ENCODE measurements around the gene PBX3.
"Not testable (repeated sequence)": the region's sequence is repeated elsewhere in the genome, so short reads cannot be mapped to it uniquely, and the experiment has no call there.

PBX3 gene

GRCh38 chr9:125767349-125767748 is 20.2 kb downstream of the PBX3 start:
- peak; percentile 59 for DNase-seq (ENCODE audit: low read depth)
- no peak for TF ChIP-seq CTCF (IDR thresholded peaks at IDR 0.05; ENCODE audit: insufficient read depth, low read depth, low read length, missing control alignments)
- no peak overlapping the region for H3K4me3 ChIP-seq (ENCODE audit: low read depth, low read length)

- no peak for TF ChIP-seq CTCF (IDR thresholded peaks at IDR 0.05; ENCODE audit: insufficient read depth, low read depth, low read length, missing control alignments)
- no peak for DNase-seq (ENCODE audit: low read depth)
- no peak overlapping the region for H3K4me3 ChIP-seq (ENCODE audit: low read depth, low read length)
Observed at GRCh38 chr9:125768803-125769202, 21.6 kb downstream of the PBX3 start.

- no peak for DNase-seq (ENCODE audit: low read depth)
- no peak for TF ChIP-seq CTCF (IDR thresholded peaks at IDR 0.05; ENCODE audit: insufficient read depth, low read depth, low read length, missing control alignments)
- H3K4me3 ChIP-seq (ENCODE audit: low read depth, low read length), result no peak overlapping the region
Observed at GRCh38 chr9:125771037-125771436, 23.9 kb downstream of the PBX3 start.

- no peak overlapping the region for H3K4me3 ChIP-seq (ENCODE audit: low read depth, low read length)
- DNase-seq (ENCODE audit: low read depth), result no peak
- TF ChIP-seq CTCF (IDR thresholded peaks at IDR 0.05; ENCODE audit: insufficient read depth, low read depth, low read length, missing control alignments), result no peak
Observed at GRCh38 chr9:125772740-125773139, 25.6 kb downstream of the PBX3 start.

GRCh38 chr9:125774106-125774505 is 26.9 kb downstream of the PBX3 start:
- no peak for TF ChIP-seq CTCF (IDR thresholded peaks at IDR 0.05; ENCODE audit: insufficient read depth, low read depth, low read length, missing control alignments)
- DNase-seq (ENCODE audit: low read depth), result no peak
- H3K4me3 ChIP-seq (ENCODE audit: low read depth, low read length), result no peak overlapping the region

GRCh38 chr9:125776789-125777188 is 29.6 kb downstream of the PBX3 start:
- not testable (repeated sequence) for DNase-seq (ENCODE audit: low read depth); H3K4me3 ChIP-seq (ENCODE audit: low read depth, low read length)

- DNase-seq (ENCODE audit: low read depth); H3K4me3 ChIP-seq (ENCODE audit: low read depth, low read length): not testable (repeated sequence)
Observed at GRCh38 chr9:125778538-125779219, 31.5 kb downstream of the PBX3 start.

- DNase-seq (ENCODE audit: low read depth), result not testable (repeated sequence)
Observed at GRCh38 chr9:125779220-125779565, 32.0 kb downstream of the PBX3 start.

GRCh38 chr9:125782718-125783117 is 35.5 kb downstream of the PBX3 start:
- no peak for TF ChIP-seq CTCF (IDR thresholded peaks at IDR 0.05; ENCODE audit: insufficient read depth, low read depth, low read length, missing control alignments)
- no peak for DNase-seq (ENCODE audit: low read depth)
- no peak overlapping the region for H3K4me3 ChIP-seq (ENCODE audit: low read depth, low read length)

More at GRCh38 chr9:125779220-125779565, 32.0 kb downstream of the PBX3 start:
- not testable (repeated sequence) for H3K4me3 ChIP-seq (ENCODE audit: low read depth, low read length)
